GM13977 (cell line): ENCODE measurements around the gene CENPS.
"Not testable (repeated sequence)": the region's sequence is repeated elsewhere in the genome, so short reads cannot be mapped to it uniquely, and the experiment has no call there.

ENCODE experiments used
- DNase-seq: peaks from one replicate; pipeline ENCODE4 v3.0.0; 2012; ENCODE audit warnings: low spot score
- in situ Hi-C: fragments of 300-500 bp; cut with MboI; formaldehyde crosslinking; loops from one replicate; pipeline ENCODE4 v1.12.0; 2022; ENCODE audit warnings: low sequenced_read_pairs, low pct_unique_long_range_greater_than_20kb, mixed read lengths, inconsistent platforms; ENCODE audit not compliant: unreplicated experiment
- TF ChIP-seq, protein P1 (sequence below): IDR thresholded peaks from 2 replicates; pipeline ENCODE4 v1.5.1; 2012; ENCODE audit warnings: mild to moderate bottlenecking, control low read depth; ENCODE audit not compliant: insufficient read depth; ENCODE audit errors: extremely low read depth, missing control alignments

CENPS gene

GRCh38 chr1:10419351-10419750 lies 10.9 kb upstream of the CENPS start:
- in situ Hi-C loops = no loop called here
- no peak for DNase-seq

GRCh38 chr1:10421637-10422036 lies 8.6 kb upstream of the CENPS start:
- TF ChIP-seq, protein P1, sequence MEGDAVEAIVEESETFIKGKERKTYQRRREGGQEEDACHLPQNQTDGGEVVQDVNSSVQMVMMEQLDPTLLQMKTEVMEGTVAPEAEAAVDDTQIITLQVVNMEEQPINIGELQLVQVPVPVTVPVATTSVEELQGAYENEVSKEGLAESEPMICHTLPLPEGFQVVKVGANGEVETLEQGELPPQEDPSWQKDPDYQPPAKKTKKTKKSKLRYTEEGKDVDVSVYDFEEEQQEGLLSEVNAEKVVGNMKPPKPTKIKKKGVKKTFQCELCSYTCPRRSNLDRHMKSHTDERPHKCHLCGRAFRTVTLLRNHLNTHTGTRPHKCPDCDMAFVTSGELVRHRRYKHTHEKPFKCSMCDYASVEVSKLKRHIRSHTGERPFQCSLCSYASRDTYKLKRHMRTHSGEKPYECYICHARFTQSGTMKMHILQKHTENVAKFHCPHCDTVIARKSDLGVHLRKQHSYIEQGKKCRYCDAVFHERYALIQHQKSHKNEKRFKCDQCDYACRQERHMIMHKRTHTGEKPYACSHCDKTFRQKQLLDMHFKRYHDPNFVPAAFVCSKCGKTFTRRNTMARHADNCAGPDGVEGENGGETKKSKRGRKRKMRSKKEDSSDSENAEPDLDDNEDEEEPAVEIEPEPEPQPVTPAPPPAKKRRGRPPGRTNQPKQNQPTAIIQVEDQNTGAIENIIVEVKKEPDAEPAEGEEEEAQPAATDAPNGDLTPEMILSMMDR = no peak
- in situ Hi-C loops = no loop called here
- DNase-seq = no peak

More at GRCh38 chr1:10419351-10419750, 10.9 kb upstream of the CENPS start:
- TF ChIP-seq, protein P1 = no peak

- in situ Hi-C loops = no loop called here
- DNase-seq = no peak
Observed at GRCh38 chr1:10424034-10424433, 6.2 kb upstream of the CENPS start.

GRCh38 chr1:10424651-10425050 lies 5.6 kb upstream of the CENPS start:
- DNase-seq = no peak
- in situ Hi-C loops = no loop called here
- TF ChIP-seq, protein P1 = no peak

More at GRCh38 chr1:10424034-10424433, 6.2 kb upstream of the CENPS start:
- TF ChIP-seq, protein P1 = no peak

DNA sequence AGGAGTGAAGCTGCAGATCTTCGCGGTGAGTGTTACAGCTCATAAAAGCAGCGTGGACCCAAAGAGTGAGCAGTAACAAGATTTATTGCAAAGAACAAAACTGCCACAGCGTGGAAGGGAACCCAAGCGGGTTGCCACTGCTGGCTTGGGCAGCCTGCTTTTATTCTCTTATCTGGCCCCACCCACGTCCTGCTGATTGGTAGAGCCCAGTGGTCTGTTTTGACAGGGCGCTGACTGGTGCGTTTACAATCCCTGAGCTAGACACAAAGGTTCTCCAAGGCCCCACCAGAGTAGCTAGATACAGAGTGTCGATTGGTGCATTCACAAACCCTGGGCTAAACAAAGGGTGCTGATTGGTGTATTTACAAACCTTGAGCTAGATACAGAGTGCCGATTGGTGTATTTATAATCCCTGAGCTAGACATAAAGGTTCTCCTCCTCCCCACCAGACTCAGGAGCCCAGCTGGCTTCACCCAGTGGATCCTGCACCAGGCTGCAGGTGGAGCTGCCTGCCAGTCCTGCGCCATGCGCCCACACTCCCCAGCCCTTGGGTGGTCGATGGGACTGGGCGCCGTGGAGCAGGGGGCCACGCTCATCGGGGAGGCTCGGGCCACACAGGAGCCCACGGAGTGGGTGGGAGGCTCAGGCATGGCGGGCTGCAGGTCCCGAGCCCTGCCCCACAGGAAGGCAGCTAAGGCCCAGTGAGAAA lies 4.3 kb upstream of the CENPS start:
- DNase-seq, in situ Hi-C loops: not testable (repeated sequence)

GRCh38 chr1:10426535-10426848 lies 3.7 kb upstream of the CENPS start:
- DNase-seq, in situ Hi-C loops: not testable (repeated sequence)

- TF ChIP-seq, protein P1 = no peak
- in situ Hi-C loops = no loop called here
- DNase-seq = no peak
Observed at GRCh38 chr1:10428984-10429383, 1.2 kb upstream of the CENPS start.

DNA sequence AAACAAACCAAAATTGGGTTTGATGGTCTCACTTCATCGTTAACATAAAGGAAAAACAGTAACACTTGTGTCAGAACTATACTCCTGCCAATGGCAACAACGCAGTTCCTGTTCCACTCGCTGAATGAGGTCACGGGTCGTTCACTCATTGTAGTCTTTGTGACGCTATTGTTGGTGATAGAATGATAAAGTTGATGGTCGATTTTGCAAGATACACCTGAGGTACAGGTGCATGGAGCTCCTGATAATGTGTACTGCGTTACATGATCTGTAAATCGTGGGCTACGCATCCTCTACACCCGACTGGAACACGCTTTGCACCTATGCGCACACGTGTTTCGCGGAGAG lies 391 bp upstream of the CENPS start:
- TF ChIP-seq, protein P1 = no peak
- in situ Hi-C loops = loop anchor here (10.0 kb wide), 1 partner anchor 55 kb away; no protein-coding TSS in a partner anchor
- DNase-seq = no peak
